GM19193 (cell line): ENCODE results near the gene CAPN2.

Source experiments
- POLR2A ChIP-seq: IDR thresholded peaks from 4 replicates; pipeline ENCODE4 v1.6.1; 2011; ENCODE audit not compliant: insufficient read depth, insufficient read length; ENCODE audit errors: extremely low read depth

The CAPN2 gene

DNA sequence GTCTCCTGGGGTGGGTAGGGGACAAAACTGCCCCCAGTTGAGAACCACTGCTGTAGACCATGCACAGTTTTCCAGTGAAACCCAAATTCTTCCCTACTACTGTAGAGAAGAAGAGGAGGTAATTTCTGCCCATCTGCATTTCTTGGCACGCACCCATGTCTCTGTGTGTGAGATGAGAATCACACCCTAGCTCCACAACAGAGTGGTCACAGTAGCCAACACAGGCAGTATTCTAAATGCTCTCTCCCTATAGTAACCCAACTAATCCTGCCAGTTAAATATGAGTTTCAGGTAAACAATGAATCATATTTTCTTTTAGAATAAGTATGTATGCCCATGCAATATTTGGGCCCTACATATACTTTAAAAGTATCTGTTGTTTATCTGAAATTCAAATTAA lies 1.2 kb upstream of the CAPN2 start:
- TF ChIP-seq POLR2A: no peak

DNA sequence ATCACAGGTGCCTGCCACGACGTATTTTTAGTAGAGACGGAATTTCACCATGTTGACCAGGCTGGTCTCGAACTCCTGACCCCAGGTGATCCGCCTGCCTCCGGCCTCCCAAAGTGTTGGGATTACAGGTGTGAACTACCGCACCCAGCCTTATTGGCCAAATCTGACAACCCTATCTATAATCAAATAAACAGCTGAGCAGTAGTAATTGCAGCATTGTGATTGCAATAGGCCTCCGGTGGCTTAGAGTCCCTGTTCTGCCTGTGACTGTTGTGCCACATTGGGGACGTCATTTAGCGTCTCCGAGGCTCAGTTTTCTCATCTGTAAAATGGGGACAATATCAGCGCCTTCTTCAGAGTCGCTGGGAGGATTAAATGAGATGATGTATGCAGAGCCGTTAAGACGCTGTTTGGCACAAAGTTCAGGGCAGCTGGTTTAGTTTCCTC lies 569 bp upstream of the CAPN2 start:
- no peak for TF ChIP-seq POLR2A

DNA sequence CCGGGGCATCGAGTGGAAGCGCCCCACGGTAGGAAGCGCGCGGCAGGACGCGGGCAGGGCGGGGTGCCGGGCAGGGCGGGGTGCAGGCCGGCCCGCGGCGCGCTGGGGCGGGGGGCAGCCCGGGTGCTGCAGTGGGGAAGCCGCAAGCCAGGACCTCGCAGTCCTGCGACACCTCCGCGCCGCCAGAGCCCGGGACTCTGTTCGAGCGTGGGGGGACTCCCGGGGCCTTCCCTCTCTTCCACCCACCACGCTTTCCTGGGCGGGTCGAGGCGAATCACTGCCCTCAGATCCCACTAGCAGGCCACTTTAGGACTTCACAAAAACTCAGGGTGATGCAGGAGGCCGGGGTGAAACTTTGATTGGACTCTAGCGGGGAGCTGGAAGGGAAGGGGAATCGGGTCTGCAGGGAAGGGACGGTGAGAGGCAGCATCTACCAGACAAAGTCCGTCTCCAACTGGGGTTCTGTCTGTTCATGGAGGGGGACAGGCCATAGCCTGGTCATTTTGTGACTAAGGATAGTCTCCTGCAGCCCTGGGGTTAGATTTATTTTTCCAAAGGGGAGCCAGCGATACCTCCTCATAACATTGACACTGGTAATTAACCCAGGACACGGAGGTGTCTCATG lies 623 bp downstream of the CAPN2 start:
- no peak for TF ChIP-seq POLR2A

DNA sequence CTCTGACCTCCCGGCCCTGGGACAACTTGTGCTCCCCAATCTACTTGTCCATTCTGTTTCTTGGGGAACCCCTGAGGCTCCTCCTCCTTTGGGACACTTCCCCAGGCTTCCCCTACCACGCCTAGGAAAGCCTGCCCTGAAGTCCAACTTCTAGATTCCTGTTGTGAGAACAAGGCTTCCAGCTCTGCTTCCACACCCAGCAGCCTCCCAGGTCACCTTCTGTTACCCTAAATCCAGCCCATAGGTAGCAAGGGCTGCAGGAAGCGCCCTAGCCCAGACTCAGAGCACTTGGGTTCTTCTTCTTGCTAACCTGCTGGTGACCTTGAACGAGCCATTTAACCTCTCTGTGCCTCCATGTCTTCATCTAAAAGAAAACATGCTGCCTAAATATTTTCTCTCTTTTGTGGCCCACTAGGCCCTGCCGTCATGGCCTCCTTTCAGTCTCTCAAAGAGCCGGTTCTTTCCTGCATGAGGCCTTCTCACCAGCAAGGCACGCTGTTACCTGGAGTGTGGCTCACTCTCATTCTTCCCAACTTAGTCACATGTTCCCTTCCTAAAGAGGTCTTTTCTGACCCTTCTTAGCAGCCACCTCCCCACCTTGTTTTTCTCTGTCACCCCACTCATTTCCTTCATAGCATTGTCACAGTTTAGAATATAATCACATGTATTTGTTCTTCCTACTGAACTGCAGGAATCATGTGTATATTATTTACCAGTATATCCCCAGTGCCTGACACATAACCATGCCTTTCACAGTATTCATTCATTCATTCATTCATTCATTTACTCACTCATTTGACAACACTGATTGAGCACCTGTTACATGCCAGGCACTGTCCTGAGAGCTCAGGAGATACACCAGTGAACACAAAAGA lies 1.4 kb downstream of the CAPN2 start:
- no peak for TF ChIP-seq POLR2A

DNA sequence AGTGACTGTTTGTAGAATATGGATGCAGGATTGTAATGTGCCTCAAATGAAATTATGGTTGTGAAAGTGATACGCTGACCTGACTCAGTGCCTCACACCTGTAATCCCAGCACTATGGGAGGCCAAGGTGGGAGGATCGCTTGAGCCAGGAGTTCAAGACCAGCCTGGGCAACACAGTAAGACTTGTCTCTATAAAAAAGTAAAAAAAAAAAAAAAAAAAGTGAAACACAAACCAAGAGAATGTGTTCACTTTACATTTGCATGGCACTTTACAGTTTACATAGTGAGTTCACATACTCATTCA lies 2.0 kb downstream of the CAPN2 start:
- TF ChIP-seq POLR2A: no peak

DNA sequence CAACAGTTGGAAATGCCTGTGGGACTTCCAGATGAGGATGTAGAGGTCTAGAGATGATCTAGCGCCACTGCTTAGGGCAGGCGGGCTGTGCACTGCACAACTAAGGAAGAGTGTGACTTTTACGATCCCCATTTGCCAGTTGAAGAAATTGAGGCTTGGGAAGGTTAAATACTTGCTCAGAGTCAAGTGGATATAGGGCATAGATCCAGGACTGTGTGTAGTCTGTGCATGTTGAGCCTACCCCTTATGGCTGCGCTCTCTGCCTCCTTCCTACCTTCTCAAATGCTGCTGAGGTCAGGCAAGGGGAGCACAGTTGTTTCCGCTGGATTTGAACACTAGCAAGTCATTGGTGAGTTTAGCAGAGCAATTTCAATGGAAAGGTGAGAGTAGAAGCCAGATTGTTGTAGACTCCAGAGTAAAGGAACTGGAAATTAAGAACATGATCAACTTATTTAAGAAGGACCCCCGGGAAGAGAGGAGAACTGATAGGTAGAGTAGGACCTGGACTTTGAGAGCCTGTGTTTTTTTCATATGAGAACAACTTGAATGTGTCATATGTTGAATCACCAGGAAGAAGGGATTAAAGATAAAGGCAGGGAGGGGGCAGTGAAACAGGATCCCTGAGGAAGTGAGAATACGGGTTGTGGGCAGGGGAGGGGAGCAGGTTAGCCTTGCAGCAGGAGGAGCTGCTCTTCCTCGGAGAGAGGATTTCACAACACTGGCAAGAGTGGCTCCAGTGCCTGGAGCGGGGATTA lies 2.7 kb downstream of the CAPN2 start:
- no peak for TF ChIP-seq POLR2A

DNA sequence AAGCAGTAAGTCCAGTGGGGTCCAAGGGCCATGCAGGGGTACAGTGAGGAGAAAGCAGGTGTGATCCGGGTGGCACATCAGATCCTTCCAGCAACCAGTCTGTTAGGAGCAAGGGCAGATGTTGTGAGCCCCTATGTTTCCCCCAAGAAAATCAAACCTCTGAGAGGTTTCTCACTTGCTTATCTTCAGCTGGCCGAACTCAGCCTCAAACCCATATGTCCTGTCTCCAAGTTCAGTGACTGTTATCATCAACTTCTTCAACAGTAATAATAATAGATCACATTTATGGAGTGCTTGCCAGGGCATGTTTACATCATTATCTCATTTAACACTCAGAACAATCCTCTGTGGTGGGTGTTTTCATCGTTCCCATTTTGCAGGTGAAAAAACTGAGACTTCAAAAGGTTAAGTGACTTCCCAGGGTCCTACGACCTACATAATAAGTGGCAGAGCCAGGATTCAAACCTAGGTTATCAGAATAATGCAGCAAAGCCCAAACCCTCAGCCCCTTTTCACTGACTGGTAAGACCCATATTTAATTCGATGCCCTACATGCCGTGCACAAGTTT lies 3.3 kb downstream of the CAPN2 start:
- no peak for TF ChIP-seq POLR2A

DNA sequence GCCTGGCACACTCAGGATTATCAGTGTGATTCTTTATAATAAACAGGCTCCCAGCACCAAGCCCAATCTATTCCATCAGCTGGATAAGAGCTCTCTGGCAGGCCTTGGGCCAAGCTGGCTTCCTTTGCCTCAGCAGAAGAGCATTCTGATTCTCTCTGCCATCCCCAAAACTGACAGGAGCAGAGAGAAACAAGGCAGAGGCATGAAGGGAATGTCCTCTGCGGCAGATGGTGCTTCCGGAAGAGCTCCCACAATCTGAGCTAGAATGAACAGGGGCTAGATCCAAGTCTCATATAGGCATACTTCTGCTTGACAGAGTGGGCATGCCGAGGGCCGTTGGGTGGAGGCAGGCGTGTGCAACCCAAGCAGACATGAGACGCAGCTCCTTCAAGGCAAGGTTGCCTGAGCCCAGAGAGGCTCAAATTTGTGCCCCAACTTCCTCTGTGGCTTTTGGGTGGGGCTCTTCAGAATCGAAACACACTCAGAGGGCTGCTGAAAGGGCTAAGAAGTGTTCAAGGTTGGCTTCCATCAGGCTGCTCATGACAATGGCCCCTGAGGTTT lies 4.0 kb downstream of the CAPN2 start:
- peak; percentile 57 for TF ChIP-seq POLR2A

DNA sequence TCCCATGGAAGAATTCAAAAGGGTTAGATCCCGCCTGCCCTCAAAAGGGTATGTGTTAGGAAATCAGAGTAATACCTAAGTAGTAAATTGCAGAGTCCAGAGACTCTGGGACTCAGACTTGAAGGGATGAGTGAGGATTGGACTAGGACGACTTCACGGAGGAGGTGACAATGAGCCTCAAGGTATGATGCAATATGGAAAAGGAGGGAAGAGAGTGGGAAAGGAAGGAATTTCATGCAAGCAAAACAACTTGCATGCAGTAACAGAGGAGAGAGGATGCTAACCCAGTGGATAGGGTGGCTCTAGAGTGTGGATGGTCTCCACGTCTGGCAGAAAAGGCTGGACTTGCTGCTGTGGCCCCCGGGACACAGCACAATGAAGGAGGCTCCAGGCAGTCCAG lies 4.8 kb downstream of the CAPN2 start:
- no peak for TF ChIP-seq POLR2A

DNA sequence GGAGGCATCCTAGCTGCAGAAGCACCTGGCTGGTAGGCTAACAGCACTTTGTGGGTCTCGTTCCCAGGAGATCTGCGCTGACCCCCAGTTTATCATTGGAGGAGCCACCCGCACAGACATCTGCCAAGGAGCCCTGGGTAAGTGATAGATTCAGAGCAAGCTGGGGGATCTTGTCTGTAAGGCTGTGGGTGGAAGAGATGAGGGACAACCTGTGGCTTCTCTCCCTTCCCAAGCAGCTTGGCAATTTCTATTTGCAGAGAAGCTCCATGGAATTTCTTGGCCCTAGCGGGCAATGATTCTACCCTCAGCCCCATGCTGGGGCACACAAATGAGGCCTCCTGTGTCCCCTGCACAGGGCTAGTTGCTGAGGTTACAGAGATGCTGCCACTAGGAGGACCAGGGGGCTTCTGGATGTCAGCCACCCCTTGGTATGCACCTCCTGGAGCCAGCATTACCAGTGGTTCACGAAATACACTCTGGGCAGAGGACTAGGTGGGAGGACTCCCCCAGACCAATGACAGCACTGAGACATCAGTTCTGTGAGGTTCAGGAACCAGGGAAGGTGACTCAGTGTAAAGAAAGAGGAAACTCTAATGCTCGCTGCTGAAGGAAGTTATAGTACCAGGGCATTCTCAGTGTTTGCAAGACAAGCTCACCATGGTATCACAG lies 5.5 kb downstream of the CAPN2 start:
- no peak for TF ChIP-seq POLR2A

DNA sequence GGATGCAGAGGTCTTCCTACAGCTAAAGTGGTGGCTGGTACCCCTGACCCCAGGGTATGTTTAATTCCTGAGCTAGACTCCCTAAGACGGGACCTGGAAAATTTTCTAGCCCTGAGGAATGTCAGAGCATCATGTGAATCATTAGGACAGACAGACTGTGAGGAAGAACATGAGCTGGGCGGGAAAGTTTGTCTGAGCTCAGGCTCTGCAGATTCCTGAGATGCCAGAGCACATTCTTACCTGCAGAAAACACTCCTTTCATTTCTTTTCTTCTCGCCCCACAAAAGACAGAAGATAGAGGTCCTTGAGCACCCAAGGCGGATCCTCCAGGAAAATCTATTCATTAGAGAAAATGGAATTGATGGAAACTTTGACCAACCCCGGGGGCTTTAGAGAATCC lies 6.5 kb downstream of the CAPN2 start:
- no peak for TF ChIP-seq POLR2A

DNA sequence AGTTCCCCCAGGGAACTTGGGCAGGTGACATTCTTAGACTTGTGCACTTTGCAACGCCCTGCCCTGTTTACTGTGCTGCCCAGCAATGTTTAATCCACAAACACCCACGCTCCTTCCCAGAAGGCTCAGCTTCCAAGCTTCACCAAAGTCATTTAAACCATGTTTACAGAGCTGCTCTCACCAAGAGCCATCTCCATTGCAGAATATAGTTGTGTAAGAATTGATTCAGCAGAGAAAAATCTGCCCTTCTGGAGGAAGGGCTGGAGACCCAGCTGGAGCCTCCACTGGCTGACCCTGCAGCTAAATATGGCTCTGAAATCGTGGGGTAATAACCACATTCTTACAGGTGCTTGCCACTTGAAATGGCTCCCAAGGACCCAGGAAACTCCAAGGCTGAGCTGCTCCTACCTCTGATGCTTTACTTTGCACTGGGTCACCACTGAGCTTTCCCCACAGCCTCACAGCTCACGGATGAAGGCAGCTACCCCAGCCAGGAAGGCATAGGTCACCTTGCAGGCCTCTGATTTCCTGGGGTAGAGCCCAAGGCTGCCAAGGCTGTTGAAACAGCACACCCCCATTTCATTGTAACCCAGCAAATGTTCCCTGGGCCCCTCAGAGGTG lies 8.7 kb downstream of the CAPN2 start:
- no peak for TF ChIP-seq POLR2A

DNA sequence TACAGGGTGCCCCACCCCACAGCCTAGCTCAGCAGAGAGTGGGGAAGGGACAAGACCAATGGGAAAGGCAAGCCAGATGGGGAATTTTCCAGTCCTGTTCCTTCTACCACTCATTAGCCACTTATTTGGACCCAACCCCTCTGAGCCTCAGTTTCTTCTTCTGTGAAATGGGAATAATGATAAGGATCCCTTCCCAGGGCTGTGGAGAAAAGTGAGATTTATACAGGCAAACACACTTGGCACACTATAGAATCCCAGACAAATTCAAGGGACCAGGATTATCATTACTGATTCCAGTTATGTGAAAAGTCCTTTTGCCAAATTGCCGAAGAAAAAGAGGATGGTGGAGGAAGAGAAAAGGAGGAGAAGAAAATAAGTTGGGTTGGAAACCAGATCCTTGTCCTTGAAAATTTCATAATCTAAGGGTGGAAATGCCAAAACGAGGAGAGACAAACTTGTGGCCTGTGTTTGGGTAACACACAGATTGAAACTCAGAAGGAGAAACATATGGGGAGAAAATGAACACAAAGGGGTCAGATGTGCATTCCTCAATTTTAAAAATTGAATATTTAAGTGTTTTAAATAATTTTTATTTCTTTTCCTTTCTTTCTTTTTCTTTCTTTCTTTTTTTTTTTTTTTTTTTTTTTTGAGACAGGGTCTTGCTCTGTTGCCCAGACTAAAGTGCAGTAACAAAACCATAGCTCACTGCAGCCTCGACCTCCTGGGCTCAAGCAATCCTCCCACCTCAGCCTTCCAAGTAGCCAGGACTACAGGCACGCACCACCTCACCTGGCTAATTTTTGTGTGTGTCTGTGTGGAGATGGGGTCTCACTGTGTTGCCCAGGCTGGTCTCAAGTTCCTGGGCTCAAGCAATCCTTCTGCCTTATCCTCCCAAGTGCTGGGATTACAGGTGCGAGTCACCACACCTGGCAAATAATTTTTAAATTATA lies 9.6 kb downstream of the CAPN2 start:
- TF ChIP-seq POLR2A: no peak

DNA sequence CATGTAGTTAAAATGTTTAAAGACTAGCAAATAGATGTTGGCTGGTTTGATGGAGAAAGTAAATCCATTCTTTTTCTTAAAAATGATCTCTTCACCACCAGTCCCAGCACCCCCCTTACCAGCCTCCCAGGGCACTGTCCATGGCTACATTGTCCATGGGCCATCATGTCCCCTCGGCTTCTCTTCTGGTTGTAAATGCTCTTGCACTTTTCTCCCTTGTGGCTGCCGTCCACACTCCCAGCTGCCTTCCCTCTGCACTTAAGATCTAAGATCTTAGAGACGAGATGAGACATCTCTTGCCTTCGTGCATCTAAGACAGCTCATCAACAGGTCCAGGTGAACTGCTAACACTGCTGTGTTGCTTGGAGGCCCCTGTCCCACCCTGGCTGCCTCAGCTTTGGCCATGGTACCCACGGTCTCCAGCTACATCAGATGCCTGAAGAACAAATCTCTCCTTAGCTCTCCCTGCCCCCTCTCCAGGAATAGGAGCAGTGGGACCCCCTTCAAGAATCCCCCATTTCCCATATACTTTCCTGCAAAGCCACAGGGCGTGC lies 11.1 kb downstream of the CAPN2 start:
- no peak for TF ChIP-seq POLR2A

DNA sequence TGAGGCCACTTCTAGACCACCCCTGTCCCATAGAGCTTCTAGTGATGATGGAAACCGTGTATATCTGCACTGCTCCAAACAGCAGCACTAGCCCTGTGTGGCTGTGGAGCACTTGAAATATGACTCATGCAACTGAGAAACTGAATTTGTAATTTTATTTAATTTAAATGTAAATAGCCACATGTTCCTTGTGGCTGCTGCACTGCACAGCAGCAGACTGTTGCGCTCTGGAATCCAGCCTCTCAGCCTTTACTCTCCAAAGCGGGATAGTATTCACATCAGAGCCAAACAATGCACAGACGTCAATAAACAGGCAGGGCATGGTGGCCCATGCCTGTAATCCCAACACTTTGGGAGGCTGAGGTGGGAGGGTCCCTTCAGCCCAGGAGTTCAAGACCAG lies 12.0 kb downstream of the CAPN2 start:
- TF ChIP-seq POLR2A: no peak
